Inflammatory macrophage treated with lipopolysaccharide for 4 hours (primary cell): ENCODE data around the gene FANCL.
A peak's percentile ranks its signal among the peaks of the same experiment; 100 is the strongest.
"Not testable (repeated sequence)": the region's sequence is repeated elsewhere in the genome, so short reads cannot be mapped to it uniquely, and the experiment has no call there.

Source experiments
- DNase-seq: peaks from one replicate; pipeline ENCODE4 v3.0.0-alpha.2; 2020

Gene FANCL

DNA sequence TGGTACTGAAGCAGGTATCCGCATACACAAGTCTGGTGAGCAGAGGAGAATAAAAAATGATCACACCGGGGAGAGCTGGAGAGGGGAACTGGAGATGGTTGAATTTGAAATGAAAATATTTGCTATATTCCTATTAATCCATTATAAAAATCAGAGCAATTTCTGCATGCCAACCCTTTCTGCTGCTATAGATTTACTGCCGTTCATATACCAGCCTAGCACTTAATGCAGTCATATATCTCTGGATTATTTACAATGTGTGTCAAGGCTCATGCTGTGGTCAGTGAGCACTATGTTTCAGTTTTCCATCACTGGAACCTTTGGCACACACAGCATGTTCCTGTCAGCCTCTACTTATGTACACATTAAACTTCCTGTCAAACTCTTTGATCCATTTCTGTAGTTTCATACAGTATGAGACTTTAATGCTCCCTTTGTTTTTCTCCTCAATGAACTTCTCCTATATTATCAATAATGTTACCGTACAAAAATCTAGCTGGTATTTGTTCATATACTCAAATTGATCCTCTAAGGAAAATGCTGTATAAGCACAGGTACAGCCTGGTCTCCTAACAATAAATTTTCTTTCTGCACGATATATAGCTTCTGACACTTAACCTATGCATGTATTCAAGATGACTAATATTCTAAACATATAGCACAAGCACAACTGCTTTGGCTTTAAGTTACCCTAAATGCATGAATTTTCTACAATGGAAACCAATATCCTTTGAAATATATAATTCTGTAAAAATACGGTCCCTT is 36.7 kb downstream of the FANCL start:
- no peak for DNase-seq

DNA sequence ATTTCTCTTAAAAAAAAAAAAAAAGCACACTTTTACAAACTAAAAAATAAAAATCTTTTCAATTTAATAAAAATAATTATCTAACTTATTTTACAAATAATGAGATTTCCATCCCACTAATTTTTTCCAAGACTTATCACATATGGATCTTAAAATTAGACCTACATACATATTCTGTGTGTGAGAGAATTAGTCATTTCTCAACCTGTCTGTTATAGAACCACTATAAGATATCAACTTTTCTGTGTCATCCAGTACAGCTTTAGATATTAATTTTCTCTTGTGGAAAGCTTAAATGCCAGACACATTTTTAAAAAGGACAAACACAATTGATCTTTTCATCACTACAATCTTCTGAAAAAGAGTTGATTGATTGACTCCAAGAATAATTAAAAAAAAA is 38.1 kb downstream of the FANCL start:
- no peak for DNase-seq

DNA sequence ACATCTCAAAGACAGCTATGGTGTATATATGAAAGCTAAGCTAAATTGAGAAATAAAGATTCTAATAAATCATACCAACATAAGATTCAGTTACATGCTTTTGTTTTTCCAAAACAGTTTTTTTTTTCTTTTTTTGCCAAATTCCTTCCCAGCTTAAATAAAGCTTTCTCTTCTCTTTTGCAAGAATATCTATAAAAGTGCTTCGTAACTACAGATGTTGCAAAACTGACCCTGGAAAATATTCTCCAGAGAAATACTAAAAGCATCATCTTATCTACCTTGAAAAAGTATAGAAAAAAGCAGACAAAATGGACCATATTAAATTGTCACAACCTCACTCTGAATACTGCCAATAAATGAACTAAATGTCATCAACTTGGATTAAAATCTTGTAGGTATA is 38.7 kb downstream of the FANCL start:
- DNase-seq = no peak

DNA sequence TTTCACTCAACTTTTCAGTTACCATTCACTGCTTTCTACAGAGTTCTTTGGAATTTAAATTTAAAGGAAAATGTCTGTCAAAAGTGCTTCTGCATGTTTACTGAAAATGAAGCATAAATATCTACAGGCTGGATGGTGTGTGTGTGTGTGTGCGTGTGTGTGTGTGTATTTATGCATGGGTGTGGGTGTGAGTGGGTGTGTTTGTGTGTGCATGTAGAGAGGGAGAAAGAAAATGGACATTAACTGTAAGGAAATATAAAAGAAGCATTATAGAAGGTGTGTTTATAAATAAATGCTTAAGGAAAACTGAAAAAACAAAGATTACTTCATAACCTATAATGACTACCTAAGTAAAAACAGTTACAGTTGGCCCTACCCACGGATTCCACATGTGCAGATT is 43.2 kb downstream of the FANCL start:
- DNase-seq = no peak

- no peak for DNase-seq
Observed at GRCh38 chr2:58195662-58196061, 45.5 kb downstream of the FANCL start.

DNA sequence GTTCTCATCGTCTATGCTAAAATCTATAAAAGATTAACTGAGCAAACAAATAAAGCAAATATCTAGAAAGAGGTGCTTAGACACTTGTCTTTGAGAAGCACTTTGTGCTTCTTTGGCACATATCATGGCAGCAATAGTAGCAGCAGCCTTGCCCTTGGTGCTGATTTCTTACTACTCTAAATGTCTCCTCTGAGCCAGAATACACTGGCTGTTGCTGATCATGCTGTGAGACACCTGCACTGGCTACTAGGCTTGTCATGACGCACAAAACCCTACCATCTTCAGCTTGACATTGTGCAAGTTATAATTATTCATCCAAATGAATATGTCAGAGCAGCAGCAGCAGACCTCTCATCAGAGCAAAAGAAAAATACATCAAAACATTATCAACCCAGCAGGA is 46.7 kb downstream of the FANCL start:
- no peak for DNase-seq

- DNase-seq = not testable (repeated sequence)
Observed at GRCh38 chr2:58187022-58187421, 54.1 kb downstream of the FANCL start.

DNA sequence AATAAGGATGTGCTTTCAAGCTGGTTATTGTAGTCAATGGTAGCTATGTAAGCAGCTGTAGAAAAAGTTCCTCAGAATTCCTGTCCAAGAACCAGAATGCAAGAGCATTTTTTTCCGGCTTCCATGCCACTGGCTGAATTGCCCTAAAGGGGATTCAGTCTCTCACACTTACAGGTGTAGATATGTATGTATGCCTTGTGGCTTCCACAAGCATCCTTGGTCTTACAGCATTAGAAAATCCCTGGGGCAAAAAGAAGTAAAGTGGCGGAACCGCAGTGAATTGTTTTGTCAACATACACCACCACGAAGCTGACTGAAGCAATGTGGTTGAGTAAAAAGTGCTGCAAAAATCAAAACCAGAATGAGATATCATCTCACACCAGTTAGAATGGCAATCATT is 54.6 kb downstream of the FANCL start:
- DNase-seq = no peak

- peak; percentile 3 for DNase-seq
Observed at GRCh38 chr2:58182527-58182926, 58.6 kb downstream of the FANCL start.

- DNase-seq = no peak
Observed at GRCh38 chr2:58180635-58181034, 60.5 kb downstream of the FANCL start.

DNA sequence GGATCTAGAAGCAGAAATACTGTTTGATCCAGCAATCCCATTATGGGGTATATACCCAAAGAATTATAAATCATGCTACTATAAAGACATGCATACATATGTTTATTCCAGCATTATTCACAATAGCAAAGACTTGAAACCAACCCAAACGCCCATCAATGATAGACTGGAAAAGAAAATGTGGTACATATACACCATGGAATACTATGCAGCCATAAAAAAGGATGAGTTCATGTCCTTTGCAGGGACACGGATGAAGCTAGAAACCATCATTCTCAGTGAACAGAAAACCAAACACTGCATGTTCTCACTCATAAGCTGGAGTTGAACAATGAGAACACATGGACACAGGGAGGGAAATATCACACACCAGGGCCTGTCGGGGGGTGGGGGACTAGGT is 61.0 kb downstream of the FANCL start:
- not testable (repeated sequence) for DNase-seq

DNA sequence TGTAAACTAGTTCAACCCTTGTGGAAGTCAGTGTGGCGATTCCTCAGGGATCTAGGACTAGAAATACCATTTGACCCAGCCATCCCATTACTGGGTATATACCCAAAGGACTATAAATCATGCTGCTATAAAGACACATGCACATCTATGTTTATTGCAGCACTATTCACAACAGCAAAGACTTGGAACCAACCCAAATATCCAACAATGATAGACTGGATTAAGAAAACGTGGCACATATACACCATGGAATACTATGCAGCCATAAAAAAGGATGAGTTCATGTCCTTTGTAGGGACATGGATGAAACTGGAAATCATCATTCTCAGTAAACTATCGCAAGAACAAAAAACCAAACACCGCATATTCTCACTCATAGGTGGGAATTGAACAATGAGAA is 63.9 kb downstream of the FANCL start:
- not testable (repeated sequence) for DNase-seq

GRCh38 chr2:58171831-58172230 is 69.3 kb downstream of the FANCL start:
- DNase-seq = not testable (repeated sequence)

GRCh38 chr2:58170334-58170933 is 70.7 kb downstream of the FANCL start:
- DNase-seq = not testable (repeated sequence)

DNA sequence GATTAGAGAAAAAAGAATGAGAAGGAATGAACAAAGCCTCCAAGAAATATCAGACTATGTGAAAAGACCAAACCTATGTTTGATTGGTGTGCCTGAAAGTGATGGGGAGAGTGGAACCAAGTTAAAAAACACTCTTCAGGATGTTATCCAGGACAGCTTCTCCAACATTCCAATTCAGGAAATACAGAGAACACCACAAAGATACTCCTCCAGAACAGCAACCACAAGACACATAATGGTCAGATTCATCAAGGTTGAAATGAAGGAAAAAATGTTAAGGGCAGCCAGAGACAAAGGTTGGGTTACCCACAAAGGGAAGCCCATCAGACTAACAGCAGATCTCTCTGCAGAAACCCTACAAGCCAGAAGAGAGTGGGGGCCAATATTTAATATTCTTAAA is 71.3 kb downstream of the FANCL start:
- DNase-seq = not testable (repeated sequence)

GRCh38 chr2:58168130-58168529 is 73.0 kb downstream of the FANCL start:
- not testable (repeated sequence) for DNase-seq

GRCh38 chr2:58163913-58164312 is 77.2 kb downstream of the FANCL start:
- DNase-seq = no peak

- DNase-seq = no peak
Observed at GRCh38 chr2:58158481-58158880, 82.6 kb downstream of the FANCL start.

DNA sequence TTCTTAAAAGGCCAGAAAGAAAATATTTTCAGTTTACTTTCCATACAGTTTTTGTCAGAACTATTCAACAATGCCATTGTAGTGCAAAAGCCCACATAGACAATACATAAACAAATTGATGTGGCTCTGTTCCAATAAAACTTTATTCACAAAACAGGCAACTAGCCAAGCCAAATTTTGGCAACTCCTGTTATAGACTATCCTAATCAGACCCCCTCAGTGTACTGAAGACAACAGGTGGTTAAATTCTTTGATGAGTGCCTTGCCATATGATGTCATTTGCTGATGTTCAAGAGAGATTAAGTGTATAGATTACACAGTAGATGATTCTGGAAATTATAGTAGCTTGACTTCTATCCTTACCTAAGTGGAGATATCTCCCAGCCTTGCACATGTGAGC is 83.4 kb downstream of the FANCL start:
- DNase-seq = no peak

DNA sequence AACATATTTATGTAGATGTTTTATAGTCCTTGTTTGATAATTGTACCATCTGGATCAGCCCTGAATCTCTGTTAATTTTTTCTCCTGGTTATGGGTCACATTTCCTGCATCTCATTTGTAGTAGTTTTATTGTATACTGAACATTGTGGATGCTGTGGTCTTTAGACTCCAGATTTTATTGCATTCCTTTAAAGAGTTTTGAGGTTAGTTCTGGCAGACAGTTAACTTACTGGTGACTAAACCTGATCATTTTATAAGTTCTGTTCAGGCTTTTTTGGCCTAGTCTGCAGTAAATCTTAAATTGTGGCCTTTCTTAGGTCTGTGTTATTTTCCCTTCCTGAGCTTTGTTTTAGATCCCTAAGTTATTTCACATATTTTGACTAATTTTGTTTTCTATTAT is 84.3 kb downstream of the FANCL start:
- no peak for DNase-seq

DNA sequence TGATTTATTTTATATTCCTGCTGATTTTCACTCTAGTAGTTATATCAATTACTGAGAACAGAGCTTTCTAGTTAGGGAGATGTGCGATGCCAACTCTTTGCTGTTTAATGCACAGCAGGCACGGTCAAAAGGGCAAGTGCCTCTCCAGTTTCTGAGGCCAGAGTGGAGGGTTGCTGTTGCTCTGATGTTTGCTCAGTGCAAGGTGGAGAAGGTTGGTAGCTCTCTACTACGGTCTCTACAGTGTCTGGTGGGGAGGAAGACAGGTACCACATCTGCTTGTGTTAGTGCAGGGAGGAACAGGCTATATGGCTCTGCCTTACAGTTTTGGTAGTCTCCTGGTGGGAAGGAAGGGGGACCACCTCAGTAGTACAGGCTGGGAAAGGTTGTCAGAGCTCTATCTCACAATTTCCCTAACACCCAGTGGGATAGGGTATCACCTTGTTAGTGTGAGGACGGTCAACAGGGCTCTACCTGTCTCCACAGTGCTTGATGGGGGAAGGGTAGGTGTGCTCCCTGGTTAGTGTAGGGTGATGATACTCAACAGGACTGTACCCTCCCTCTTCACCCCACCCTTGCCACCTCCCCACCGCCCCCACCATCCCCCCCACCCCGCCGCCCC is 85.9 kb downstream of the FANCL start:
- no peak for DNase-seq

- peak; percentile 7 for DNase-seq
Observed at GRCh38 chr2:58146707-58147106, 94.4 kb downstream of the FANCL start.

GRCh38 chr2:58145769-58146168 is 95.4 kb downstream of the FANCL start:
- not testable (repeated sequence) for DNase-seq

DNA sequence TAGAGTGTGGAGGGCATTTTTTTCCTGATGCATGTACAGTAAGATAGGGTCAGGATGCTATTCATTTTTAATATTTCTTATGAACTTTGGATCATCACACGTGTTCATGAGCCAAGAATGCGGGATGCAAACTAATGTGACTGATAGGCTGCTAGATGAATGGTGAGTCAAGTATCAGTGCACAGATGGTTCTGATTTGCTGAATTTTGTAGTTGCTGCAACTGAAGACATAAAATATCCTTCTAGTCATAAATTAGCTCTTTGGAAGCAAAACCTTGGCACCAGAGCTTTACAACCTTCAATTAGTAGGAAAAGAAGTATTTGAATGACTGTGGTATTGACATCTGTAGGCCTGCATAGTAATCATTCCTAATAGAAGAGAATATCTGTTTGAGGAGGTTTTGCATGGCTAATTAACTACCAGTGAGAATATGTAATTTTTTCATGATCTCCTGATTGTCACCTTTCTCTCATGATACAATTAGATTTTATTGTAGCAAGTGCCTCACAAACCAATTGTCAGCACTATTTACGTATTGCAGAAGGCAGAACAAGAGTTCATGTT is 100.5 kb downstream of the FANCL start:
- DNase-seq = no peak
